ENCODE data around the gene PPP2R5B. TPM values are rescaled to one million over a fixed set of nuclear protein-coding genes. Genes with fewer than 3 reads are reported as not detected.
A peak's percentile ranks its signal among the peaks of the same experiment; 100 is the strongest.

The PPP2R5B gene
- total RNA-seq, 2 experiments from 2014 or later = 20.2 to 21.2 TPM

- CTCF ChIA-PET = interaction anchor here (0.6 to 29.9 kb wide), 6 partner anchors 10 to 240 kb away, joined by 3 to 1168 read pairs (median 4); partner anchors contain the start of genes CDC42BPG, MEN1, RASGRP2 and ZNHIT2
- no peaks in the 10 kb centered on the region for H3K9me3 Mint-ChIP-seq
- DNase-seq (peak; percentile 47), ATAC-seq (peak; percentile 2)
- intact Hi-C loops (cut with micrococcal nuclease) = no loop called here
- POLR2A ChIA-PET = interaction anchor here (0.8 to 14.9 kb wide), 11 partner anchors 9 to 621 kb away, joined by 3 to 768 read pairs (median 3); partner anchors contain the start of gene MALAT1
- peaks cover 38% of the 10 kb centered on the region for H3K36me3 Mint-ChIP-seq (ENCODE audit: low read depth)
- no peak for TF ChIP-seq CTCF (IDR thresholded peaks at IDR 0.05)
- peak overlapping the region; percentile 84 for H3K27ac Mint-ChIP-seq
- H3K27me3 Mint-ChIP-seq = no peaks in the 10 kb centered on the region
- peaks cover 68% of the 10 kb centered on the region for H3K4me1 Mint-ChIP-seq (ENCODE audit: low read depth)
- H3K4me3 Mint-ChIP-seq = peak overlapping the region; percentile 99
Observed at GRCh38 chr11:64877390-64878222, 46.9 kb upstream of the PPP2R5B start.

- intact Hi-C loops (cut with micrococcal nuclease) = no loop called here
- Mint-ChIP-seq H3K36me3 (ENCODE audit: low read depth) (peaks cover 34% of the 10 kb centered on the region), H3K27ac (peak overlapping the region; percentile 84), H3K9me3 (no peaks in the 10 kb centered on the region), H3K27me3 (no peaks in the 10 kb centered on the region), H3K4me1 (ENCODE audit: low read depth) (peaks cover 65% of the 10 kb centered on the region), H3K4me3 (peak overlapping the region; percentile 99)
- no peak for DNase-seq
- TF ChIP-seq CTCF (IDR thresholded peaks at IDR 0.05) = no peak
- ATAC-seq = peak; percentile 6
- POLR2A ChIA-PET = interaction anchor here (0.8 to 14.9 kb wide), 9 partner anchors 9 to 621 kb away, joined by 3 to 768 read pairs (median 3); partner anchors contain the start of gene MALAT1
- CTCF ChIA-PET = interaction anchor here (0.6 to 29.9 kb wide), 6 partner anchors 10 to 240 kb away, joined by 3 to 1168 read pairs (median 4); partner anchors contain the start of genes CDC42BPG, MEN1, RASGRP2 and ZNHIT2
Observed at GRCh38 chr11:64878223-64878493, 46.3 kb upstream of the PPP2R5B start.

GRCh38 chr11:64878494-64879243 is 45.8 kb upstream of the PPP2R5B start, which contains the start of gene EHD1:
EHD1 (minus strand) TSS chr11:64878621; CDS start chr11:64878464, 157 bp downstream.
- Mint-ChIP-seq H3K27me3 (no peaks in the 10 kb centered on the region), H3K9me3 (no peaks in the 10 kb centered on the region), H3K4me1 (ENCODE audit: low read depth) (peaks cover 65% of the 10 kb centered on the region), H3K27ac (peak within 1 kb of the TSS; percentile 96), H3K4me3 (peak within 1 kb of the TSS; percentile 99), H3K36me3 (ENCODE audit: low read depth) (peaks cover 32% of the 10 kb centered on the region)
- ChIA-PET CTCF (interaction anchor here (1.0 to 29.9 kb wide), 4 partner anchors 9 to 135 kb away, joined by 3 to 1168 read pairs (median 10); partner anchors contain the start of genes CDC42BPG, MEN1 and RASGRP2), POLR2A (interaction anchor here (0.8 to 14.9 kb wide), 10 partner anchors 8 to 620 kb away, joined by 3 to 768 read pairs (median 4); partner anchors contain the start of gene MALAT1)
- ATAC-seq (peak; percentile 86), DNase-seq (peak; percentile 100)
- intact Hi-C loops (cut with micrococcal nuclease) = no loop called here
- TF ChIP-seq CTCF (IDR thresholded peaks at IDR 0.05) = peak; percentile 32

- intact Hi-C loops (cut with micrococcal nuclease) = no loop called here
- peak overlapping the region; percentile 99 for H3K4me3 Mint-ChIP-seq
- TF ChIP-seq CTCF (IDR thresholded peaks at IDR 0.05) = no peak
- H3K27ac Mint-ChIP-seq = peak overlapping the region; percentile 96
- peaks cover 30% of the 10 kb centered on the region for H3K36me3 Mint-ChIP-seq (ENCODE audit: low read depth)
- H3K9me3 Mint-ChIP-seq = no peaks in the 10 kb centered on the region
- ATAC-seq = no peak
- H3K4me1 Mint-ChIP-seq (ENCODE audit: low read depth) = peaks cover 68% of the 10 kb centered on the region
- ChIA-PET CTCF (interaction anchor here (0.6 to 29.9 kb wide), 3 partner anchors 9 to 69 kb away, joined by 3 to 1168 read pairs (median 3); partner anchors contain the start of genes CDC42BPG and MEN1), POLR2A (interaction anchor here (1.0 to 14.9 kb wide), 4 partner anchors 13 to 619 kb away, joined by 3 to 768 read pairs (median 7); partner anchors contain the start of gene MALAT1)
- no peaks in the 10 kb centered on the region for H3K27me3 Mint-ChIP-seq
- no peak for DNase-seq
Observed at GRCh38 chr11:64879244-64879900, 45.1 kb upstream of the PPP2R5B start.
